GM12892 (cell line): ENCODE data around the gene RSF1.

ENCODE experiments used
- POLR2A ChIP-seq: IDR thresholded peaks from 2 replicates; pipeline ENCODE4 v1.6.1; 2011; ENCODE audit warnings: low read depth, low read length, control low read depth
- POLR2AphosphoS5 ChIP-seq: IDR thresholded peaks from 2 replicates; pipeline ENCODE4 v1.6.1; 2011; ENCODE audit warnings: low read depth, low read length, control low read depth
- TAF1 ChIP-seq: IDR thresholded peaks from 2 replicates; pipeline ENCODE4 v1.6.1; 2011; ENCODE audit warnings: low read depth, mild to moderate bottlenecking, control low read depth, low read length, borderline replicate concordance

DNA sequence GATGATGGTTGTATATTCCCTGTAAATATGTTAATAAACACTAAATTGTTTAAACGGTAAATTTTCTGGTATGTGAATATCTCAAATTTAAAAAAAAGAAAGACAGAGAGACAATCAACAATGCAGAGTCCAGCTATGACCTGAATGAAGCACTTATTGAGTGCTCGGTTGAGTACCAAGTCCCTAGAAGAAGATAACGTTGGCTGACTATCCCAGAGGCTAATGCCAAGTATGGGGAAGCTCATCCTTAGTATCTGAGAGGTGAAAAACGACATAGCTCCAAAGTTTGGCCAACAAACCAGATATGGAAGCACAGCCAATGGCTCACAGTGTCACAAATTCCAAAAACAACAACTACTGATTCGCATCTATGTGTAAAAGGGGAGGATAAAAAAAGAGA lies 71.3 kb downstream of the RSF1 start:
- TF ChIP-seq TAF1 (no peak), POLR2AphosphoS5 (no peak), POLR2A (no peak)
